GM12878 (cell line): Measurements from ENCODE around the gene POLE2. TPM values are rescaled to one million over a fixed set of nuclear protein-coding genes. Genes with fewer than 3 reads are reported as not detected.

ENCODE experiments used
- ATAC-seq: fragments of 200-7000 bp; cut with Tn5 transposase; 3 replicates; pipeline ENCODE4 v1.9.1; 2020; ENCODE audit warnings: mild to moderate bottlenecking, moderate library complexity
- BruUV-seq: library from RNA; stranded (reverse); fragments of 400-500 nt; replicated peaks from 2 replicates; lab custom pipeline; 2021; lab: Mats Ljungman, UMichigan
- CTCF ChIA-PET: fragments of 300-600 bp; sonication (Branson Sonifier 250); formaldehyde crosslinking; extraction: SDS; loops from one replicate; lab custom pipeline; 2021; ENCODE audit warnings: inconsistent platforms; lab: Yijun Ruan, JAX
- POLR2A ChIA-PET: fragments of 350-600 bp; formaldehyde crosslinking; extraction: SDS; loops from one replicate; lab custom pipeline; 2021; ENCODE audit warnings: inconsistent platforms; lab: Charles Lee
- RAD21 ChIA-PET: fragments of 300-600 bp; sonication (Branson Sonifier 250); formaldehyde crosslinking; loops from one replicate; lab custom pipeline; 2023; ENCODE audit warnings: antibody characterized with exemption; ENCODE audit not compliant: unreplicated experiment; lab: Charles Lee
- SMC1A ChIA-PET: fragments of 300-600 bp; sonication (Branson Sonifier 250); formaldehyde crosslinking; loops from one replicate; lab custom pipeline; 2023; ENCODE audit not compliant: unreplicated experiment, uncharacterized antibody; lab: Charles Lee
- DNase-seq: peaks from one replicate; pipeline ENCODE4 v3.0.0-alpha.2; 2011; ENCODE audit warnings: low read depth, low spot score
- FAIRE-seq: peaks from 3 replicates; lab custom pipeline; 2011; peaks lifted over from hg19 to GRCh38; lab: Jason Lieb, UNC
- H2AFZ ChIP-seq: 2 replicates; pipeline ENCODE4 v1.6.0; 2011; ENCODE audit warnings: low read depth, low read length, control low read depth; ENCODE audit not compliant: control insufficient read depth
- H3K27ac ChIP-seq: 2 replicates; pipeline ENCODE4 v1.5.1; 2011; ENCODE audit warnings: control low read depth; ENCODE audit not compliant: control insufficient read depth, insufficient read depth
- H3K27me3 ChIP-seq, 2 experiments: replicated peaks in 1 of 2; 2 replicates each; pipeline versions ENCODE4 v1.6.0 to v1.6.1; 2011; ENCODE audit warnings: low read length in 1 of 2; ENCODE audit not compliant: control insufficient read depth in 2 of 2, insufficient read depth in 2 of 2
- H3K36me3 ChIP-seq, 2 experiments: 2 replicates each; pipeline ENCODE4 v1.5.1; 2011; ENCODE audit warnings: low read length in 1 of 2; ENCODE audit not compliant: control insufficient read depth in 2 of 2, insufficient read depth in 2 of 2
- H3K4me1 ChIP-seq: 2 replicates; pipeline ENCODE4 v1.6.1; 2011; ENCODE audit warnings: mild to moderate bottlenecking, low read length, moderate library complexity, mixed read lengths; ENCODE audit not compliant: control insufficient read depth, insufficient read depth
- H3K4me2 ChIP-seq: 2 replicates; pipeline ENCODE4 v1.6.0; 2011; ENCODE audit warnings: control low read depth; ENCODE audit not compliant: control insufficient read depth, insufficient read depth
- H3K4me3 ChIP-seq: fragments of 200-600 bp; sonication (generic); 2 replicates; pipeline ENCODE4 v1.5.1; 2016
- H3K79me2 ChIP-seq: 2 replicates; pipeline ENCODE4 v1.6.0; 2011; ENCODE audit warnings: low read length; ENCODE audit not compliant: control insufficient read depth, insufficient read depth
- H3K9ac ChIP-seq: 2 replicates; pipeline ENCODE4 v1.8.0; 2011; ENCODE audit warnings: low read length, control low read depth, mixed read lengths; ENCODE audit not compliant: control insufficient read depth, insufficient read depth
- H3K9me3 ChIP-seq: replicated peaks from 3 replicates; pipeline ENCODE4 v1.5.1; 2011; ENCODE audit warnings: mild to moderate bottlenecking, low read length; ENCODE audit not compliant: control insufficient read depth, insufficient read depth
- H4K20me1 ChIP-seq: 2 replicates; pipeline ENCODE4 v1.6.0; 2011; ENCODE audit not compliant: control insufficient read depth, insufficient read depth
- ASH2L ChIP-seq: fragments of 300-600, 200-600 bp; sonication (generic); IDR thresholded peaks from 2 replicates; pipeline ENCODE4 v1.6.1; 2017; ENCODE audit warnings: low read depth, mild to moderate bottlenecking, borderline replicate concordance
- BMI1 ChIP-seq: fragments of 450-650 bp; IDR thresholded peaks from 2 replicates; pipeline ENCODE4 v1.6.1; 2016; ENCODE audit warnings: mild to moderate bottlenecking, moderate library complexity, borderline replicate concordance
- CEBPZ ChIP-seq: fragments of 150-350 bp; IDR thresholded peaks from 2 replicates; pipeline ENCODE4 v1.6.1; 2016; ENCODE audit warnings: low read depth, low read length
- ETV6 ChIP-seq, 2 experiments: fragments of 450-650 bp in 1 of 2; IDR thresholded peaks in 1 of 2; conservative IDR thresholded peaks in 1 of 2; 2 replicates each; pipeline ENCODE4 v1.6.1; 2014; ENCODE audit warnings: antibody characterized with exemption in 1 of 2, borderline replicate concordance in 1 of 2, low read depth in 1 of 2, mild to moderate bottlenecking in 1 of 2, moderate library complexity in 1 of 2
- EZH2 ChIP-seq: IDR thresholded peaks from 2 replicates; pipeline ENCODE4 v1.6.1; 2012; ENCODE audit warnings: low read depth, mild to moderate bottlenecking, control low read depth, inconsistent platforms, low read length, borderline replicate concordance; ENCODE audit not compliant: control insufficient read depth
- FOS ChIP-seq: IDR thresholded peaks from 3 replicates; pipeline ENCODE4 v1.6.1; 2011; ENCODE audit warnings: borderline replicate concordance; ENCODE audit not compliant: insufficient read length; ENCODE audit errors: extremely low read depth
- HDAC2 ChIP-seq: fragments of 200-600 bp; sonication (generic); IDR thresholded peaks from 2 replicates; pipeline ENCODE4 v1.6.1; 2017
- IKZF2 ChIP-seq, 2 experiments: fragments of 450-650 bp; IDR thresholded peaks; 2 replicates each; pipeline ENCODE4 v1.6.1; 2017; ENCODE audit warnings: mild to moderate bottlenecking in 2 of 2, moderate library complexity in 2 of 2
- JUNB ChIP-seq: IDR thresholded peaks from 2 replicates; pipeline ENCODE4 v1.6.1; 2016; ENCODE audit warnings: antibody characterized with exemption, mild to moderate bottlenecking
- KAT2A ChIP-seq: conservative IDR thresholded peaks from 2 replicates; pipeline ENCODE4 v1.6.1; 2011; ENCODE audit warnings: low read depth, low read length; ENCODE audit not compliant: control insufficient read depth
- MTA2 ChIP-seq: fragments of 450-650 bp; IDR thresholded peaks from 2 replicates; pipeline ENCODE4 v1.6.1; 2016; ENCODE audit warnings: low read depth, mild to moderate bottlenecking, moderate library complexity
- RBBP5 ChIP-seq: fragments of 200-600 bp; sonication (generic); conservative IDR thresholded peaks from 2 replicates; pipeline ENCODE4 v1.6.1; 2016
- RUNX3 ChIP-seq: IDR thresholded peaks from 2 replicates; pipeline ENCODE4 v1.6.1; 2012; ENCODE audit warnings: low read length, inconsistent platforms
- SIN3A ChIP-seq: IDR thresholded peaks from 2 replicates; pipeline ENCODE4 v1.6.1; 2012; ENCODE audit warnings: low read depth, low read length, improper control_type of control experiment
- SUZ12 ChIP-seq: fragments of 200-600 bp; sonication (generic); IDR thresholded peaks from one replicate; pipeline ENCODE4 v1.6.1; 2018; ENCODE audit warnings: antibody characterized with exemption, mild to moderate bottlenecking; ENCODE audit not compliant: unreplicated experiment
- TAF1 ChIP-seq: IDR thresholded peaks from 2 replicates; pipeline ENCODE4 v1.6.1; 2011; ENCODE audit warnings: mild to moderate bottlenecking, low read depth, low read length, borderline replicate concordance
- ZSCAN29 ChIP-seq: fragments of 450-650 bp; IDR thresholded peaks from 2 replicates; pipeline ENCODE4 v1.6.1; 2017; ENCODE audit warnings: mild to moderate bottlenecking, moderate library complexity
- WGBS: methylation state at CpG from one replicate; pipeline ENCODE4 v1.1.6; 2016; ENCODE audit warnings: low lambda C conversion rate; ENCODE audit not compliant: insufficient replicate concordance, insufficient coverage; ENCODE audit errors: missing lambda C conversion rate; 5-methylcytosine and 5-hydroxymethylcytosine counted together
- in situ Hi-C: fragments of 300-500 bp; cut with MboI; formaldehyde crosslinking; loops from 9 replicates; pipeline ENCODE4 v1.14.3; 2018; ENCODE audit warnings: mixed read lengths
- intact Hi-C: fragments of 100-400 bp; cut with micrococcal nuclease; formaldehyde crosslinking; loops from one replicate; pipeline ENCODE4 v1.14.2; 2022; ENCODE audit not compliant: unreplicated experiment
- polyA plus RNA-seq, 11 experiments: library from polyadenylated mRNA; depleted of rRNA in 4 of 11; unstranded in 6 of 11; stranded (reverse) in 5 of 11; fragments of >200 nt; fragmentation: Nextera tagmentation in 4 of 11; fragmentation: Illumina TruSeq in 1 of 11; extraction: Ambion mirVana in 4 of 11; extraction: Trizol in 1 of 11; gene quantifications; 1 replicate in 1 of 11; 2 replicates in 10 of 11; pipeline versions ENCODE4 v1.2.1 to v1.2.3, GENCODE V29; 2011 to 2016; ENCODE audit warnings: inconsistent platforms in 2 of 11, missing spikeins in 2 of 11, low read depth in 1 of 11
- total RNA-seq, 4 experiments: library from RNA; depleted of rRNA in 3 of 4; stranded (reverse); fragments of >200 nt in 3 of 4; fragmentation: Illumina TruSeq in 1 of 4; extraction: Trizol in 1 of 4; gene quantifications; 2 replicates each; pipeline versions ENCODE4 v1.2.1 to v1.2.3, GENCODE V29; 2013 to 2021

POLE2 gene
- total and polyA plus RNA-seq, 10 of the 15 experiments (the other 5 are each of a cell fraction or from before 2014, with no cell fraction given), result 22.0 to 45.6 (median 38.8) TPM

GRCh38 chr14:49614196-49614595 is 73.8 kb downstream of the POLE2 start:
- Histone ChIP-seq H3K79me2 (peaks cover 34% of the 10 kb centered on the region), H2AFZ (no peak overlapping the region), H3K9me3 (no peaks in the 10 kb centered on the region), H3K9ac (no peak overlapping the region)
- no peak for TF ChIP-seq CEBPZ
- no peak for TF ChIP-seq IKZF2 (IDR thresholded peaks at IDR 0.05)
- no peak for TF ChIP-seq BMI1
- TF ChIP-seq RBBP5, result no peak
- no peak for TF ChIP-seq FOS
- TF ChIP-seq SUZ12, result no peak
- no peak for TF ChIP-seq ZSCAN29
- TF ChIP-seq ETV6 (conservative IDR thresholded peaks at IDR 0.05 in 1 of 2, IDR thresholded peaks at IDR 0.05 in 1 of 2; ENCODE audit: borderline replicate concordance in 1 of 2, low read depth in 1 of 2), result no peak
- no peak for TF ChIP-seq SIN3A
- no peak for TF ChIP-seq TAF1
- no peak for TF ChIP-seq ASH2L
- TF ChIP-seq KAT2A, result no peak
- no peak for TF ChIP-seq EZH2
- TF ChIP-seq JUNB, result no peak
- TF ChIP-seq RUNX3, result no peak
- no peak for TF ChIP-seq MTA2
- no peak for TF ChIP-seq HDAC2
- TF ChIP-seq, all 136 proteins: peak for 0
- CTCF ChIA-PET, result no interaction called here
- intact Hi-C loops, result no loop called here
- in situ Hi-C loops, result no loop called here
- Histone ChIP-seq H3K4me1 (no peaks in the 10 kb centered on the region; the same call in 1 of the 2 replicates), H4K20me1 (no peaks in the 10 kb centered on the region), H3K4me2 (no peak overlapping the region), H3K27me3 (no peaks in the 10 kb centered on the region), H3K36me3 (peaks cover 0 to 11% of the 10 kb centered on the region in 2 experiments), H3K4me3 (no peak overlapping the region), H3K27ac (no peak overlapping the region)
- DNase-seq (no peak), ATAC-seq (no peak), FAIRE-seq (no peak)
- BruUV-seq, result no TSS peak
- POLR2A ChIA-PET, result no interaction called here
- RAD21 ChIA-PET, result no interaction called here
- SMC1A ChIA-PET, result no interaction called here
- 95% methylated on average over 2 of the region's 2 CpGs for WGBS
